ENCODE results near the gene PLPP4. TPM values are rescaled to one million over a fixed set of nuclear protein-coding genes. Genes with fewer than 3 reads are reported as not detected.

The PLPP4 gene
- total RNA-seq, 1 donor from 2014 or later = not detected

DNA sequence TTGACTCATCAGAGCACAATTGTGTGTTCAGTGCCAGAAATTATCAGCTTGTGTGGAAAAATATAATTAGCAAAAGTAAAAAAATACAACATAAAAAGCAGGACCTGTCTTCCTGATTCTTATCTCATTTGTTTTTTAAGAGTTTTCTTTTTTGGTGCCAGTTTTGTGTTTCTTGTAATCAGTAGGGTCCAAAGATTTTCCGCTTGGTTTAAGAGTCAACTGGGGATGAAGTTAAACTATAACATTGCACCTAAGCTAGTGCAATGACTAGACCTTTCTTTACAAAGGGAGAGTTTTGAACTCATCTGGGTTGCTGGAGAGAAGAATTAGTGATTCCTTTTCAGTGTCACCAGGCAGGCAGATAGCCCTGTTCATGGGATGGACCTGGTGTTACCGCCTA lies 113.4 kb downstream of the PLPP4 start:
- H3K9me3 Mint-ChIP-seq = no peaks in the 10 kb centered on the region
- TF ChIP-seq, protein P1, sequence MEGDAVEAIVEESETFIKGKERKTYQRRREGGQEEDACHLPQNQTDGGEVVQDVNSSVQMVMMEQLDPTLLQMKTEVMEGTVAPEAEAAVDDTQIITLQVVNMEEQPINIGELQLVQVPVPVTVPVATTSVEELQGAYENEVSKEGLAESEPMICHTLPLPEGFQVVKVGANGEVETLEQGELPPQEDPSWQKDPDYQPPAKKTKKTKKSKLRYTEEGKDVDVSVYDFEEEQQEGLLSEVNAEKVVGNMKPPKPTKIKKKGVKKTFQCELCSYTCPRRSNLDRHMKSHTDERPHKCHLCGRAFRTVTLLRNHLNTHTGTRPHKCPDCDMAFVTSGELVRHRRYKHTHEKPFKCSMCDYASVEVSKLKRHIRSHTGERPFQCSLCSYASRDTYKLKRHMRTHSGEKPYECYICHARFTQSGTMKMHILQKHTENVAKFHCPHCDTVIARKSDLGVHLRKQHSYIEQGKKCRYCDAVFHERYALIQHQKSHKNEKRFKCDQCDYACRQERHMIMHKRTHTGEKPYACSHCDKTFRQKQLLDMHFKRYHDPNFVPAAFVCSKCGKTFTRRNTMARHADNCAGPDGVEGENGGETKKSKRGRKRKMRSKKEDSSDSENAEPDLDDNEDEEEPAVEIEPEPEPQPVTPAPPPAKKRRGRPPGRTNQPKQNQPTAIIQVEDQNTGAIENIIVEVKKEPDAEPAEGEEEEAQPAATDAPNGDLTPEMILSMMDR (IDR thresholded peaks at IDR 0.05) = no peak
- no peak for TF ChIP-seq EZH2 (IDR thresholded peaks at IDR 0.05)
- no peak for TF ChIP-seq EZH2phosphoT487 (IDR thresholded peaks at IDR 0.05)
- no peaks in the 10 kb centered on the region for H3K79me2 ChIP-seq (ENCODE audit: low read depth)
- H3K36me3 Mint-ChIP-seq = no peaks in the 10 kb centered on the region
- no peak overlapping the region for H2AFZ ChIP-seq (replicated peaks)
- no peaks in the 10 kb centered on the region for H3K36me3 ChIP-seq
- H3K27ac ChIP-seq = no peak overlapping the region
- H4K20me1 ChIP-seq (ENCODE audit: low read depth) = no peaks in the 10 kb centered on the region
- no peaks in the 10 kb centered on the region for H3F3A ChIP-seq (ENCODE audit: low read depth)
- H3K4me1 ChIP-seq = peaks cover 20% of the 10 kb centered on the region
- no peaks in the 10 kb centered on the region for H3K9me3 ChIP-seq (ENCODE audit: low read depth)
- no peak overlapping the region for H3K4me3 ChIP-seq
- no peak overlapping the region for H3K4me3 Mint-ChIP-seq
- peaks cover 10% of the 10 kb centered on the region for H3K27me3 Mint-ChIP-seq (ENCODE audit: insufficient read depth, low read depth)
- no peaks in the 10 kb centered on the region for H3K27me3 ChIP-seq
- no peak overlapping the region for H3K27ac Mint-ChIP-seq
- H3K4me1 Mint-ChIP-seq = peaks cover 3% of the 10 kb centered on the region
- H3K4me2 ChIP-seq = no peak overlapping the region
- DNase-seq (ENCODE audit: low spot score) = no peak
- H3K9ac ChIP-seq = no peak overlapping the region

DNA sequence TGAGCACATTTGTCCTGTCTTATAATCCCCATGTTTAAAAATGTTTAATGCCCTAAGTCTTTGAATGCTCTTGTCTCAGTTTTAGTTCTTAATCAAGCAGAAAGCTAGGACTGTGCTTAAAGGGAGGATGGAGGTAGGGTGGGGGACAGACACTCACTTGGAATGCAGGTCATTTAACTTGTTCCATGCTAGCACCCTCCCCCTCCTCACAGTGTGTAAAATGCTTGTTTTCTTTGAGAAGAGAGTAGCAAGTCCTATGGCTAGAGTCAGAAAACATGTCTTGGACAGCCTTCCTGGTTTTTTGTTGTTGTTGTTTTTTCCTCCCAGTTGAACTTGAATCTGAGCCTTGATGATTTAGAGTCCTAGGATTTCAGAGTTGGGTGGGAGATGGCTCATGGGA lies 114.2 kb downstream of the PLPP4 start:
- H3K9me3 Mint-ChIP-seq = no peaks in the 10 kb centered on the region
- H3K27ac ChIP-seq = no peak overlapping the region
- TF ChIP-seq EZH2phosphoT487 (IDR thresholded peaks at IDR 0.05) = no peak
- no peak for TF ChIP-seq EZH2 (IDR thresholded peaks at IDR 0.05)
- TF ChIP-seq, protein P1 (IDR thresholded peaks at IDR 0.05) = no peak
- peaks cover 20% of the 10 kb centered on the region for H3K4me1 ChIP-seq
- no peaks in the 10 kb centered on the region for H4K20me1 ChIP-seq (ENCODE audit: low read depth)
- H3K79me2 ChIP-seq (ENCODE audit: low read depth) = no peaks in the 10 kb centered on the region
- no peaks in the 10 kb centered on the region for H3F3A ChIP-seq (ENCODE audit: low read depth)
- H3K4me3 Mint-ChIP-seq = no peak overlapping the region
- no peak overlapping the region for H3K4me3 ChIP-seq
- H3K4me2 ChIP-seq = no peak overlapping the region
- no peaks in the 10 kb centered on the region for H3K36me3 ChIP-seq
- H3K27me3 Mint-ChIP-seq (ENCODE audit: insufficient read depth, low read depth) = peaks cover 10% of the 10 kb centered on the region
- peaks cover 3% of the 10 kb centered on the region for H3K4me1 Mint-ChIP-seq
- no peak for DNase-seq (ENCODE audit: low spot score)
- no peak overlapping the region for H3K9ac ChIP-seq
- no peaks in the 10 kb centered on the region for H3K9me3 ChIP-seq (ENCODE audit: low read depth)
- no peaks in the 10 kb centered on the region for H3K27me3 ChIP-seq
- no peak overlapping the region for H2AFZ ChIP-seq (replicated peaks)
- no peak overlapping the region for H3K27ac Mint-ChIP-seq
- no peaks in the 10 kb centered on the region for H3K36me3 Mint-ChIP-seq

DNA sequence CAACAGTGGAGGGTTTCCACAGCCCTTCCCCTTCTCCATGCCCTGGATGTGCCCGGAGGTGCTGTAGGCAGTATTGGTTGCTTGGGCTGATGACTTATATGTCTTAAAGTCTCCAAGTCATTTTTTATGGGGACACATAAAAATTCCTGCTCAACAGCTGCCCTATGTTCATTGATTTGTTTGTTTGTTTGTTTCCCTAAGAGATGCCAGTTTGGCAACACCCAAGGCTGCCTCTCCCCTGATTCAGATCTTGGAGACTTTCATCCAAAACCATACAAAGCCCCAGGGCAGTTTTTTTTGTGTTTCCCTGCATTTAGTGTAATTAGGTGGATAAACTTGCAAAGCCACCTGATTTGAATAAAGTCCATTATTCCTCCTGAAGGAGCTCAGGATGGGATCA lies 115.3 kb downstream of the PLPP4 start:
- H3K4me2 ChIP-seq = no peak overlapping the region
- Mint-ChIP-seq H3K4me3 (no peak overlapping the region), H3K27me3 (ENCODE audit: insufficient read depth, low read depth) (peaks cover 11% of the 10 kb centered on the region), H3K36me3 (no peaks in the 10 kb centered on the region), H3K4me1 (peaks cover 3% of the 10 kb centered on the region), H3K27ac (no peak overlapping the region), H3K9me3 (no peaks in the 10 kb centered on the region)
- no peak overlapping the region for H2AFZ ChIP-seq (replicated peaks)
- TF ChIP-seq EZH2phosphoT487 (IDR thresholded peaks at IDR 0.05) = no peak
- TF ChIP-seq EZH2 (IDR thresholded peaks at IDR 0.05) = no peak
- TF ChIP-seq, protein P1 (IDR thresholded peaks at IDR 0.05) = no peak
- H3K27me3 ChIP-seq = no peaks in the 10 kb centered on the region
- no peak for DNase-seq (ENCODE audit: low spot score)
- H3K27ac ChIP-seq = no peak overlapping the region
- no peaks in the 10 kb centered on the region for H3K9me3 ChIP-seq (ENCODE audit: low read depth)
- no peaks in the 10 kb centered on the region for H3K79me2 ChIP-seq (ENCODE audit: low read depth)
- H4K20me1 ChIP-seq (ENCODE audit: low read depth) = no peaks in the 10 kb centered on the region
- no peak overlapping the region for H3K9ac ChIP-seq
- H3F3A ChIP-seq (ENCODE audit: low read depth) = no peaks in the 10 kb centered on the region
- no peak overlapping the region for H3K4me3 ChIP-seq
- H3K36me3 ChIP-seq = no peaks in the 10 kb centered on the region
- H3K4me1 ChIP-seq = peaks cover 20% of the 10 kb centered on the region
